DMS79 treated with DMSO at 0.1 percent for 48 hours (cell line): ENCODE measurements around the gene LONP2.
"Not testable (repeated sequence)": the region's sequence is repeated elsewhere in the genome, so short reads cannot be mapped to it uniquely, and the experiment has no call there.

Source experiments
- DNase-seq: peaks from one replicate; lab custom pipeline; 2025; lab: John Stamatoyannopoulos, UW

Gene LONP2

GRCh38 chr16:48394355-48394703 lies 150.2 kb downstream of the LONP2 start:
- DNase-seq, result no peak

- no peak for DNase-seq
Measured at GRCh38 chr16:48395375-48395774, 151.3 kb downstream of the LONP2 start.

DNA sequence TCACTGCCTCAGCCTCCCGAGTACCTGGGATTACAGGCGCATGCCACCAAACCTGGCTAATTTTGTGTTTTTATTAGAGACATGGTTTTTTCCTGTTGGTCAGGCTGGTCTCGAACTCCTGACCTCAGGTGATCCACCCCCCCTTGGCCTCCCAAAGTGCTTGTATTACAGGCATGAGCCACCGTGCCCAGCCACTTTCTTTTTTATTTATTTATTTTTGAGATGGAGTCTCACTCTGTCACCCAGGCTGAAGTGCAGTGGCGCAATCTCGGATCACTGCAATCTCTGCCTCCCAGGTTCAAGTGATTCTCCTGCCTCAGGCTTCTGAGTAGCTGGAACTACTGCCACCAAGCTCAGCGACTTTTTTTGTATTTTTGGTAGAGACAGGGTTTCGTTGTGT lies 158.4 kb downstream of the LONP2 start:
- DNase-seq, result not testable (repeated sequence)

DNA sequence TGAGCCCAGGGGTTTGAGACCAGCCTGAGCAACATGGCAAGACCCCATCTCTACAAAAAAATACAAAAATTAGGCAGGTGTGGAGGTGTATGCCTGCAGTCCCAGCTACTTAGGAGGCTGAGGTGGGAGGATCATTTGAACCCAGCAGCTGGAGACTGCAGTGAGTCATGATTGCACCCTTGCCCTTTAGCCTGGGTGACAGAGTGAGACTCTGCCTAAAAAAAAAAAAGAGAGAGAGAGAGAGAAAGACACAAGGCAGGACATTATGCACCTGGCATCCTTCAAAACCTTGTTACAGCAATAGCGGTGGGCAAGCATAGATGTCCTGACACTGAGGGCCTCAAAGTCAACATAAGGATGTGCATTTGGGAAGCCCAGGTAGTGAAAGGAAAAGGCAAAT lies 161.1 kb downstream of the LONP2 start:
- no peak for DNase-seq

DNA sequence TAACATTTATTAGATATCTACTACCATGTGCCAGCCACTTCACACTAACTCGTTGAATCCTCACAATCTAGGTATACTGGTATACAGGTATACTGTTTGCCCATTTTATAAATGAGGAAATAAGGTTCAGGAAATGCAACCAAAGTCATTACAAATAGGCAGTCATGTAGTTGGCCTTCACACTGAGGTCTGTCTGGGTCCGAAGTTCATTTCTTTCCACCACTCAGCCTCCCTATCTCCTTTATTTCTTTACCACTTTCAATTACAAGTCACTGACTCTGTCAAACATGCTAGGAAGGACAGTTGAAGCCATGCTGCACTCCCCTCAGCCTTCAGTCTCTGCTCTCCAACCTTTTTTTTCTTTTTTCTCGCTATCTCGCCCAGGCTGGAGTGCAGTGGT lies 161.8 kb downstream of the LONP2 start:
- DNase-seq, result no peak
